ENCODE data around the gene GPR183.

DNA sequence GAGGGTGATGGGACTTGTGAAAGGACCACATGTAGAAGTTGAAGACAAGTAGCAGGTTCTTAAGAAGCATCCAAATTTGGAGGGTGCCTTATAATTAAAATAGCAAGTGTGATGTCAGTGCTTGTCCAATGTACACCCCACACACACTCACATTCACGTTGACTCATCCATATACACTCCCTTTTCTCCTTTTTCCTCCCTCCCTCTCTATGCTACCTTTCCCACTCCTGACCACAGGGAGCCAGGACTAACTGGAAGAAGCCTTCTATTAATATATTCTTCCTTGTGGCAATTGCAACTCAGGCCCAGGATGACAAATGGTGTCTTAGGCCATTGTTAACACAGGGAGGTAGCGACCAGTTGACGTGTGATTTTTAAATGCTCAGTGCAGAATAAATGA is 16.3 kb upstream of the GPR183 start:
- TF ChIP-seq, protein P1, sequence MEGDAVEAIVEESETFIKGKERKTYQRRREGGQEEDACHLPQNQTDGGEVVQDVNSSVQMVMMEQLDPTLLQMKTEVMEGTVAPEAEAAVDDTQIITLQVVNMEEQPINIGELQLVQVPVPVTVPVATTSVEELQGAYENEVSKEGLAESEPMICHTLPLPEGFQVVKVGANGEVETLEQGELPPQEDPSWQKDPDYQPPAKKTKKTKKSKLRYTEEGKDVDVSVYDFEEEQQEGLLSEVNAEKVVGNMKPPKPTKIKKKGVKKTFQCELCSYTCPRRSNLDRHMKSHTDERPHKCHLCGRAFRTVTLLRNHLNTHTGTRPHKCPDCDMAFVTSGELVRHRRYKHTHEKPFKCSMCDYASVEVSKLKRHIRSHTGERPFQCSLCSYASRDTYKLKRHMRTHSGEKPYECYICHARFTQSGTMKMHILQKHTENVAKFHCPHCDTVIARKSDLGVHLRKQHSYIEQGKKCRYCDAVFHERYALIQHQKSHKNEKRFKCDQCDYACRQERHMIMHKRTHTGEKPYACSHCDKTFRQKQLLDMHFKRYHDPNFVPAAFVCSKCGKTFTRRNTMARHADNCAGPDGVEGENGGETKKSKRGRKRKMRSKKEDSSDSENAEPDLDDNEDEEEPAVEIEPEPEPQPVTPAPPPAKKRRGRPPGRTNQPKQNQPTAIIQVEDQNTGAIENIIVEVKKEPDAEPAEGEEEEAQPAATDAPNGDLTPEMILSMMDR (IDR thresholded peaks at IDR 0.05 in 2 of 3, conservative IDR thresholded peaks at IDR 0.05 in 1 of 3; ENCODE audit: borderline replicate concordance in 1 of 3, insufficient read depth in 1 of 3, low read depth in 2 of 3, low read length in 2 of 3): no peak
- no peak for TF ChIP-seq TCF7L2 (IDR thresholded peaks at IDR 0.05; ENCODE audit: borderline replicate concordance, extremely low read depth, insufficient read depth, insufficient read length)
- TF ChIP-seq POLR2AphosphoS5 (IDR thresholded peaks at IDR 0.05; ENCODE audit: low read depth, low read length): no peak

Data from HCT116 (cell line).